Spleen (tissue), 11 donors: ENCODE measurements around the gene TSSC4. TPM values are rescaled to one million over a fixed set of nuclear protein-coding genes. Genes with fewer than 3 reads are reported as not detected.
A peak's percentile ranks its signal among the peaks of the same experiment; 100 is the strongest.

Source experiments
- DNase-seq: peaks from one replicate; pipeline ENCODE4 v3.0.0-alpha.2; 2020
- H3K27ac ChIP-seq, 8 donors: fragments of 200-600 bp; sonication (generic) in 7 of 8; 1 replicate in 4 of 8; 2 replicates in 4 of 8; pipeline versions ENCODE4 v1.5.0 to v1.8.0; 2016 to 2021; ENCODE audit warnings: inconsistent platforms in 4 of 8, mild to moderate bottlenecking in 4 of 8, moderate library complexity in 1 of 8
- H3K27me3 ChIP-seq, 7 donors: fragments of 200-600 bp; sonication (generic) in 6 of 7; replicated peaks in 1 of 7; 1 replicate in 4 of 7; 2 replicates in 3 of 7; pipeline versions ENCODE4 v1.5.0 to v1.8.0; 2016 to 2021; ENCODE audit warnings: inconsistent platforms in 3 of 7, mild to moderate bottlenecking in 1 of 7
- H3K36me3 ChIP-seq, 6 donors: fragments of 200-600 bp; sonication (generic) in 5 of 6; 1 replicate in 4 of 6; 2 replicates in 2 of 6; pipeline versions ENCODE4 v1.5.0 to v1.8.0; 2016 to 2021; ENCODE audit warnings: inconsistent platforms in 2 of 6
- H3K4me1 ChIP-seq, 6 donors: fragments of 200-600 bp; sonication (generic) in 5 of 6; 1 replicate in 3 of 6; 2 replicates in 3 of 6; pipeline versions ENCODE4 v1.5.0 to v1.8.0; 2016 to 2021; ENCODE audit warnings: inconsistent platforms in 3 of 6
- H3K4me3 ChIP-seq, 8 donors: fragments of 200-600 bp; sonication (generic) in 7 of 8; 1 replicate in 4 of 8; 2 replicates in 4 of 8; pipeline versions ENCODE4 v1.5.0 to v1.8.0; 2016 to 2021; ENCODE audit warnings: inconsistent platforms in 4 of 8, mild to moderate bottlenecking in 4 of 8, moderate library complexity in 2 of 8
- H3K9me3 ChIP-seq, 8 donors: fragments of 200-600 bp; sonication (generic) in 7 of 8; 1 replicate in 4 of 8; 2 replicates in 4 of 8; pipeline versions ENCODE4 v1.5.0 to v1.8.0; 2016 to 2021; ENCODE audit warnings: inconsistent platforms in 4 of 8
- POLR2A ChIP-seq, 3 donors: fragments of 450-650 bp; IDR thresholded peaks; one replicate each; pipeline ENCODE4 v1.5.1; 2017; ENCODE audit warnings: antibody characterized with exemption in 3 of 3, mild to moderate bottlenecking in 1 of 3
- POLR2AphosphoS5 ChIP-seq, 3 donors: sonication (generic); formaldehyde crosslinking; IDR thresholded peaks; one replicate each; pipeline ENCODE4 v1.5.1; 2017; ENCODE audit warnings: antibody characterized with exemption in 3 of 3
- WGBS, 5 donors: extraction: QIAGEN DNeasy Blood & Tissue Kit in 3 of 5; methylation state at CpG; one replicate each; pipeline versions ENCODE4 v1.1.5 to v1.1.7; 2013 to 2018; 5-methylcytosine and 5-hydroxymethylcytosine counted together
- intact Hi-C: fragments of 100-400 bp; cut with DNase I; formaldehyde crosslinking; loops from one replicate; pipeline ENCODE4 v1.15.0; 2023; ENCODE audit warnings: low total_unique reads
- polyA plus RNA-seq, 3 donors: library from polyadenylated mRNA; stranded (reverse); fragments of 200-250 nt; gene quantifications; one replicate each; pipeline ENCODE4 v1.2.1, GENCODE V29; 2013
- total RNA-seq, 7 donors: library from RNA; depleted of rRNA in 3 of 7; stranded (reverse); fragments of >200 nt in 3 of 7; fragmentation: NEBNext Ultra II Directional in 4 of 7; extraction: Animal tissue kit (Norgen Biotek cat#: 25700) in 4 of 7; gene quantifications; one replicate each; pipeline versions ENCODE4 v1.1.0 to v1.2.1, GENCODE V29; 2016 to 2021
- TF ChIP-seq, protein P1 (sequence below), 11 experiments: fragments of 200-600 bp in 7 of 11; fragments of 450-650 bp in 4 of 11; sonication (generic) in 4 of 11; IDR thresholded peaks in 8 of 11; conservative IDR thresholded peaks in 3 of 11; 1 replicate in 7 of 11; 2 replicates in 4 of 11; pipeline versions ENCODE4 v1.4.0 to v1.8.0; 2016 to 2021; ENCODE audit warnings: antibody characterized with exemption in 11 of 11, inconsistent platforms in 4 of 11, mild to moderate bottlenecking in 1 of 11
- donor health status: healthy with polysubstance abuse.
- donor health status: DM: no; HTN: no; CAD: no; lungs with moderate emphysema.
- donor health status: DM: no; HTN: no; CAD: no.
- donor health status: Bipolar disorder and iron deficiency.
- donor health status: healthy.
- donor health status: DM: no; HTN: no; CAD: no.
- donor health status: DM: yes; HTN: yes; CAD: no.

Gene TSSC4
- total and polyA plus RNA-seq, 10 donors, result 28.7 to 94.4 (median 43.7) TPM

- H3K27me3 ChIP-seq, result peaks cover 0 to 12% (median 0%) of the 10 kb centered on the region in 7 donors
- WGBS, 5 donors, result 51 to 82% (median 71%) methylated on average over 4 to 6 of the region's 6 CpGs
- no peaks in the 10 kb centered on the region for H3K9me3 ChIP-seq
- DNase-seq, result no peak
- H3K36me3 ChIP-seq, result no peaks in the 10 kb centered on the region
- H3K4me3 ChIP-seq, result no peak overlapping the region
- H3K27ac ChIP-seq, result peak overlapping the region in 3 of 8 donors; percentile 9 to 47 (median 16)
- TF ChIP-seq POLR2A (IDR thresholded peaks at IDR 0.05) (no peak), POLR2AphosphoS5 (IDR thresholded peaks at IDR 0.05) (peak in 2 of 3 donors; percentile 25 to 51)
- intact Hi-C loops, result no loop called here
- peaks cover 13 to 57% (median 35%) of the 10 kb centered on the region in 6 donors for H3K4me1 ChIP-seq
Measured at GRCh38 chr11:2375341-2375853, 25.2 kb upstream of the TSSC4 start.

GRCh38 chr11:2375964-2376551 is 24.5 kb upstream of the TSSC4 start:
- 86 to 94% (median 92%) methylated on average over 14 to 16 of the region's 16 CpGs for WGBS, 5 donors
- Histone ChIP-seq H3K9me3 (no peaks in the 10 kb centered on the region), H3K4me3 (no peak overlapping the region), H3K4me1 (peaks cover 20 to 63% (median 42%) of the 10 kb centered on the region in 6 donors), H3K27me3 (peaks cover 0 to 12% (median 0%) of the 10 kb centered on the region in 7 donors), H3K27ac (peak overlapping the region in 2 of 8 donors; percentile 5 to 9), H3K36me3 (no peaks in the 10 kb centered on the region)
- intact Hi-C loops, result no loop called here
- no peak for TF ChIP-seq POLR2AphosphoS5 (IDR thresholded peaks at IDR 0.05)
- TF ChIP-seq POLR2A (IDR thresholded peaks at IDR 0.05), result no peak
- TF ChIP-seq, protein P1, sequence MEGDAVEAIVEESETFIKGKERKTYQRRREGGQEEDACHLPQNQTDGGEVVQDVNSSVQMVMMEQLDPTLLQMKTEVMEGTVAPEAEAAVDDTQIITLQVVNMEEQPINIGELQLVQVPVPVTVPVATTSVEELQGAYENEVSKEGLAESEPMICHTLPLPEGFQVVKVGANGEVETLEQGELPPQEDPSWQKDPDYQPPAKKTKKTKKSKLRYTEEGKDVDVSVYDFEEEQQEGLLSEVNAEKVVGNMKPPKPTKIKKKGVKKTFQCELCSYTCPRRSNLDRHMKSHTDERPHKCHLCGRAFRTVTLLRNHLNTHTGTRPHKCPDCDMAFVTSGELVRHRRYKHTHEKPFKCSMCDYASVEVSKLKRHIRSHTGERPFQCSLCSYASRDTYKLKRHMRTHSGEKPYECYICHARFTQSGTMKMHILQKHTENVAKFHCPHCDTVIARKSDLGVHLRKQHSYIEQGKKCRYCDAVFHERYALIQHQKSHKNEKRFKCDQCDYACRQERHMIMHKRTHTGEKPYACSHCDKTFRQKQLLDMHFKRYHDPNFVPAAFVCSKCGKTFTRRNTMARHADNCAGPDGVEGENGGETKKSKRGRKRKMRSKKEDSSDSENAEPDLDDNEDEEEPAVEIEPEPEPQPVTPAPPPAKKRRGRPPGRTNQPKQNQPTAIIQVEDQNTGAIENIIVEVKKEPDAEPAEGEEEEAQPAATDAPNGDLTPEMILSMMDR (IDR thresholded peaks at IDR 0.05 in 8 of 11, conservative IDR thresholded peaks at IDR 0.05 in 3 of 11), result no peak
- DNase-seq, result no peak

- intact Hi-C loops, result no loop called here
- H3K27ac ChIP-seq, result peak within 1 kb of the TSS; percentile 90 to 98 (median 96)
- H3K4me3 ChIP-seq, result peak within 1 kb of the TSS; percentile 75 to 97 (median 86)
- peaks cover 27 to 72% (median 50%) of the 10 kb centered on the region in 6 donors for H3K4me1 ChIP-seq
- no peaks in the 10 kb centered on the region for H3K9me3 ChIP-seq
- TF ChIP-seq POLR2A (IDR thresholded peaks at IDR 0.05) (peak in 1 of 3 donors; percentile 25), POLR2AphosphoS5 (IDR thresholded peaks at IDR 0.05) (peak; percentile 93 to 95 (median 93))
- TF ChIP-seq, protein P1 (IDR thresholded peaks at IDR 0.05 in 8 of 11, conservative IDR thresholded peaks at IDR 0.05 in 3 of 11), result peak in 4 of 11 experiments; percentile 8 to 19 (median 18)
- peak; percentile 91 for DNase-seq
- WGBS, 5 donors, result 6 to 17% (median 12%) methylated on average over 13 to 65 of the region's 65 CpGs
- peaks cover 0 to 6% (median 0%) of the 10 kb centered on the region in 6 donors for H3K36me3 ChIP-seq
- peaks cover 0 to 12% (median 0%) of the 10 kb centered on the region in 7 donors for H3K27me3 ChIP-seq
Measured at GRCh38 chr11:2376751-2377451, 23.6 kb upstream of the TSSC4 start, which contains the start of gene CD81. Gene CD81, plus strand, starts transcription at chr11:2377310. Its CDS starts 240 bp downstream, at chr11:2377550.

DNA sequence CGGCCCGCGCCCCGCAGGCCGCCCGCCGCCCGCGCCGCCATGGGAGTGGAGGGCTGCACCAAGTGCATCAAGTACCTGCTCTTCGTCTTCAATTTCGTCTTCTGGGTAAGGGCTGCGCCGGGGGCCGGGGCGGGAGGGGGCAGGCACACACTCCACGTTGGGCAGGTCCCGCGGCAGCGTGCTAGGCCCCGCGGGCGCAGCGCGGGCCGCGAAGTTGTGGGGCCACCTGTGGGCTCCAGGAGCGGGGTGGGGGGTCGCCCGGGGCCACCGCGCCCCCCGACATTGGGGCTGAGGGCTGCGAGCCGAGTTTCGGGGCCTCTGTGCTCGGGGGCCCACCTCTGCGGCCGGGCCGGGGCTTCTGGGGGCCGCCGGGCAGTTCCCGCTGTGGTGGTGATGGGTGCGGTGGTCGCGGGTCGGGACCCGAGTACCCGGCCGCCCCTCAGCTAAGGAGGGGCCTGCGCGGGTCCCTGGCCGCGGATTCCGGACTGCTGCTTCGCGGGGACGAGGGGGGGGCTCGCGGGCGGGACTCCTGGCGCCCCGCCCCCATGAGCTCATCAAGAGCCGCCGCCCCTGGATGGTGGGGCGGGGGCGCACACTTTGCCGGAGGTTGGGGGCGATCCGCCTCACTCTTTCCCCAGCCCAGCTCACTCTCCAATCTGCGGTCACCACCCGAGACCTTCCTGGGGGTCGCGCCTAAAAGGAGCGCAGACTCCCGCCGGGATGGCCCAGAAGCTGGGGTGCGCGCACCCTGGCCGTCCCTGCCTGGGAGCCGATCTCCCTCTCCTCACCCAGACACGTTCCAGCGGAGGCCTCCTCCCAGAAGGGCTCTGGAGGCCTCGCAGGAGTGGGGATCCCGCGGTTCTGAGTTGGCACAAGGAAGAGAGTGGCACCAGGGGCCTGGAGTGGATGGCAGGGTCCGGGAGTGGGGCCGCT is 22.8 kb upstream of the TSSC4 start:
- Histone ChIP-seq H3K27me3 (peaks cover 0 to 12% (median 0%) of the 10 kb centered on the region in 7 donors), H3K4me3 (peak overlapping the region; percentile 75 to 97 (median 86)), H3K9me3 (no peaks in the 10 kb centered on the region), H3K36me3 (peaks cover 0 to 7% (median 0%) of the 10 kb centered on the region in 6 donors), H3K27ac (peak overlapping the region; percentile 90 to 98 (median 96)), H3K4me1 (peaks cover 36 to 80% (median 59%) of the 10 kb centered on the region in 6 donors)
- DNase-seq, result peak; percentile 91
- intact Hi-C loops, result no loop called here
- TF ChIP-seq POLR2AphosphoS5 (IDR thresholded peaks at IDR 0.05) (peak; percentile 5 to 75 (median 43)), POLR2A (IDR thresholded peaks at IDR 0.05) (no peak)
- TF ChIP-seq, protein P1 (IDR thresholded peaks at IDR 0.05 in 8 of 11, conservative IDR thresholded peaks at IDR 0.05 in 3 of 11), result no peak
- WGBS, 5 donors, result 0 to 2% (median 1%) methylated on average over 16 to 88 of the region's 88 CpGs
